ENCODE measurements around the gene PNLIPRP1. TPM values are rescaled to one million over a fixed set of nuclear protein-coding genes. Genes with fewer than 3 reads are reported as not detected.

Gene PNLIPRP1
- total and polyA plus RNA-seq, 10 of the 15 experiments (the other 5 are each of a cell fraction or from before 2014, with no cell fraction given) = 0.74 TPM; not detected in 9

GRCh38 chr10:116606061-116606483 is 15.3 kb downstream of the PNLIPRP1 start:
- 12% methylated on average over 8 of the region's 8 CpGs for whole genome bisulfite sequencing (ENCODE audit: insufficient coverage, insufficient replicate concordance, low lambda C conversion rate, missing lambda C conversion rate)
- H3K79me2 ChIP-seq (ENCODE audit: control insufficient read depth, insufficient read depth, low read length) = no peaks in the 10 kb centered on the region
- CTCF ChIA-PET = no interaction called here
- POLR2A ChIA-PET = no interaction called here
- H3K36me3 ChIP-seq (ENCODE audit: control insufficient read depth in 2 of 2, insufficient read depth in 2 of 2, low read length in 1 of 2) = no peaks in the 10 kb centered on the region
- no peak overlapping the region for H2AFZ ChIP-seq (ENCODE audit: control insufficient read depth, low read depth, low read length)
- no peaks in the 10 kb centered on the region for H3K4me1 ChIP-seq (ENCODE audit: control insufficient read depth, insufficient read depth, low read length)
- ATAC-seq = no peak
- no peak for FAIRE-seq
- no peaks in the 10 kb centered on the region for H3K27me3 ChIP-seq (replicated peaks in 1 of 2; ENCODE audit: control insufficient read depth in 2 of 2, insufficient read depth in 2 of 2, low read length in 1 of 2)
- intact Hi-C loops (cut with micrococcal nuclease; ENCODE audit: unreplicated experiment) (no loop called here), in situ Hi-C loops (cut with MboI) (no loop called here)
- no peak overlapping the region for H3K9ac ChIP-seq (ENCODE audit: control insufficient read depth, insufficient read depth, low read length)
- RAD21 ChIA-PET (ENCODE audit: unreplicated experiment) = no interaction called here
- H3K27ac ChIP-seq (ENCODE audit: control insufficient read depth, insufficient read depth) = no peak overlapping the region
- no peak for DNase-seq (ENCODE audit: low read depth, low spot score)
- no peaks in the 10 kb centered on the region for H3K9me3 ChIP-seq (replicated peaks; ENCODE audit: control insufficient read depth, insufficient read depth, low read length)
- TF ChIP-seq TBL1XR1 (IDR thresholded peaks at IDR 0.05; ENCODE audit: low read depth, low read length) (no peak), CHD4 (IDR thresholded peaks at IDR 0.05) (no peak), ZSCAN29 (IDR thresholded peaks at IDR 0.05) (no peak), SKIL (IDR thresholded peaks at IDR 0.05; ENCODE audit: low read depth, poor library complexity, severe bottlenecking) (no peak), ZNF207 (IDR thresholded peaks at IDR 0.05; ENCODE audit: borderline replicate concordance) (no peak), HDAC6 (IDR thresholded peaks at IDR 0.05; ENCODE audit: unreplicated experiment) (no peak), IKZF2 (IDR thresholded peaks at IDR 0.05) (no peak), ZZZ3 (IDR thresholded peaks at IDR 0.05; ENCODE audit: control insufficient read depth, insufficient read length, low read depth) (no peak), RCOR1 (conservative IDR thresholded peaks at IDR 0.05; ENCODE audit: low read depth, low read length) (no peak)
- H3K4me3 ChIP-seq = no peak overlapping the region
- BruUV-seq (replicated peaks) = no TSS peak
- H4K20me1 ChIP-seq (ENCODE audit: control insufficient read depth, insufficient read depth) = no peaks in the 10 kb centered on the region
- no peak overlapping the region for H3K4me2 ChIP-seq (ENCODE audit: control insufficient read depth, insufficient read depth)
- SMC1A ChIA-PET (ENCODE audit: uncharacterized antibody, unreplicated experiment) = no interaction called here
